OCI-LY3 (cell line): ENCODE results near the gene ORC4.

Experiments
- CTCF ChIP-seq: fragments of 200-600, 300-600 bp; sonication (generic); IDR thresholded peaks from 2 replicates; pipeline ENCODE4 v1.5.1; 2014; ENCODE audit warnings: antibody characterized with exemption, low read length, low read depth
- EZH2phosphoT487 ChIP-seq: fragments of 200-600 bp; shearing (Covaris generic); IDR thresholded peaks from 2 replicates; pipeline ENCODE4 v1.6.1; 2018; ENCODE audit warnings: antibody characterized with exemption, mixed run types, low read depth

- TF ChIP-seq CTCF (no peak), EZH2phosphoT487 (no peak)
These were observed 6.0 kb upstream of the ORC4 start for GRCh38 chr2:148026573-148026972.
